Measurements from ENCODE around the gene SEC22C.

The SEC22C gene

GRCh38 chr3:42533161-42533897 lies 48.4 kb downstream of the SEC22C start:
- DNase-seq: no peak

- DNase-seq: no peak
Observed at GRCh38 chr3:42532229-42532628, 49.5 kb downstream of the SEC22C start.

GRCh38 chr3:42531470-42531869 lies 50.3 kb downstream of the SEC22C start:
- no peak for DNase-seq

- DNase-seq: no peak
Observed at GRCh38 chr3:42530073-42530472, 51.7 kb downstream of the SEC22C start.

GRCh38 chr3:42529468-42529867 lies 52.3 kb downstream of the SEC22C start:
- DNase-seq: no peak

GRCh38 chr3:42527368-42527917 lies 54.3 kb downstream of the SEC22C start:
- no peak for DNase-seq

GRCh38 chr3:42526616-42527367 lies 55.0 kb downstream of the SEC22C start:
- no peak for DNase-seq

GRCh38 chr3:42525736-42526345 lies 55.9 kb downstream of the SEC22C start:
- DNase-seq: no peak

- no peak for DNase-seq
Observed at GRCh38 chr3:42525212-42525611, 56.6 kb downstream of the SEC22C start.

- no peak for DNase-seq
Observed at GRCh38 chr3:42524751-42525150, 57.0 kb downstream of the SEC22C start.

GRCh38 chr3:42520906-42521305 lies 60.9 kb downstream of the SEC22C start:
- no peak for DNase-seq

- DNase-seq: no peak
Observed at GRCh38 chr3:42520336-42520735, 61.4 kb downstream of the SEC22C start.

- DNase-seq: no peak
Observed at GRCh38 chr3:42519568-42519962, 62.2 kb downstream of the SEC22C start.

- DNase-seq: no peak
Observed at GRCh38 chr3:42518800-42519567, 62.8 kb downstream of the SEC22C start.

- no peak for DNase-seq
Observed at GRCh38 chr3:42517117-42517516, 64.7 kb downstream of the SEC22C start.

- no peak for DNase-seq
Observed at GRCh38 chr3:42516443-42516842, 65.3 kb downstream of the SEC22C start.

GRCh38 chr3:42515976-42516375 lies 65.8 kb downstream of the SEC22C start:
- no peak for DNase-seq

- DNase-seq: no peak
Observed at GRCh38 chr3:42515391-42515916, 66.3 kb downstream of the SEC22C start.

- no peak for DNase-seq
Observed at GRCh38 chr3:42514876-42515275, 66.9 kb downstream of the SEC22C start.

- no peak for DNase-seq
Observed at GRCh38 chr3:42513521-42513920, 68.2 kb downstream of the SEC22C start.

GRCh38 chr3:42513121-42513520 lies 68.6 kb downstream of the SEC22C start:
- DNase-seq: no peak

GRCh38 chr3:42511736-42512135 lies 70.0 kb downstream of the SEC22C start:
- no peak for DNase-seq
